ENCODE data around the gene PCDHA1.

- TF ChIP-seq CTCF (IDR thresholded peaks at IDR 0.05 in 8 of 11, conservative IDR thresholded peaks at IDR 0.05 in 3 of 11) (no peak), POLR2AphosphoS5 (IDR thresholded peaks at IDR 0.05) (no peak)
Observed at GRCh38 chr5:141031006-141031405, 245.1 kb downstream of the PCDHA1 start.

Measured in spleen (tissue), 7 donors.